GM21528 (cell line): ENCODE measurements around the gene RABAC1.
"Not testable (repeated sequence)": the region's sequence is repeated elsewhere in the genome, so short reads cannot be mapped to it uniquely, and the experiment has no call there.

Experiments
- ATAC-seq: cut with Tn5 transposase; IDR thresholded peaks from one replicate; pipeline ENCODE4 v1.9.1; 2021; ENCODE audit warnings: mild to moderate bottlenecking, moderate library complexity; ENCODE audit not compliant: unreplicated experiment, low FRiP score

Gene RABAC1

GRCh38 chr19:41951686-41952172 is 7.4 kb downstream of the RABAC1 start:
- no peak for ATAC-seq

- ATAC-seq = no peak
Observed at GRCh38 chr19:41947091-41947490, 12.0 kb downstream of the RABAC1 start.

- peak; percentile 70 for ATAC-seq
Observed at GRCh38 chr19:41945135-41945766, 13.9 kb downstream of the RABAC1 start.

GRCh38 chr19:41944336-41944735 is 14.8 kb downstream of the RABAC1 start:
- no peak for ATAC-seq

GRCh38 chr19:41941410-41942202 is 17.5 kb downstream of the RABAC1 start:
- ATAC-seq = no peak

GRCh38 chr19:41940731-41941409 is 18.3 kb downstream of the RABAC1 start:
- ATAC-seq = no peak

GRCh38 chr19:41939861-41940730 is 19.0 kb downstream of the RABAC1 start:
- no peak for ATAC-seq

- not testable (repeated sequence) for ATAC-seq
Observed at GRCh38 chr19:41939209-41939608, 19.9 kb downstream of the RABAC1 start.

- ATAC-seq = no peak
Observed at GRCh38 chr19:41937525-41938468, 21.3 kb downstream of the RABAC1 start.

GRCh38 chr19:41936961-41937360 is 22.2 kb downstream of the RABAC1 start:
- no peak for ATAC-seq

GRCh38 chr19:41936416-41936850 is 22.7 kb downstream of the RABAC1 start:
- no peak for ATAC-seq

GRCh38 chr19:41935760-41936415 is 23.2 kb downstream of the RABAC1 start:
- ATAC-seq = no peak

GRCh38 chr19:41934849-41935374 is 24.2 kb downstream of the RABAC1 start:
- no peak for ATAC-seq

GRCh38 chr19:41933693-41934426 is 25.3 kb downstream of the RABAC1 start:
- ATAC-seq = no peak

GRCh38 chr19:41932720-41933332 is 26.3 kb downstream of the RABAC1 start:
- ATAC-seq = no peak

- ATAC-seq = no peak
Observed at GRCh38 chr19:41932259-41932719, 26.8 kb downstream of the RABAC1 start.

- ATAC-seq = no peak
Observed at GRCh38 chr19:41930926-41931592, 28.1 kb downstream of the RABAC1 start.
